Hematopoietic multipotent progenitor cell treated with erythropoietin and hydrocortisone succinate and interleukin-3 and kit ligand, for 6 days (in vitro differentiated cells): Measurements from ENCODE around the gene CRTC1.

Experiments
- DNase-seq: peaks from one replicate; pipeline ENCODE4 v3.0.0-alpha.2; 2015

Gene CRTC1

DNA sequence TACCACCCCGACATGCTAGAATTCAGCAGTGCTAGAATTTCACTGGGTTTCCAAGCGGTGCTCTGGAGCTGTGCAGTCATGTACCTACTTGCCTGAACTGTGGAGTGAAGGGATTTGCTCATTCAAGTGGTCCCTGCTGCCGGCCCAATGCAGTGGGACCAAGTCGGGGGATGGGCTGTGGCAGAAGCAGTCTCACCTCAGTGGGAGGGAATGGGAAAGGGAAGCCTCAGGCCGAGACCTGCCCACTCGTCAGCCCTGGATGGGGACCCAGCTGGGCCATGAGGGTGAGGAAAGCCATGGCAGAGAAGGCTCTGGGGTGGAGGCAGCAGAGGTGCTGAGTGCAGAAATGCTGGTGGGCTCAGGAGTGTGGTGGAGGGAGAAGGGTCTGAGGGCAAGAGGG lies 31.7 kb upstream of the CRTC1 start:
- DNase-seq, result no peak

DNA sequence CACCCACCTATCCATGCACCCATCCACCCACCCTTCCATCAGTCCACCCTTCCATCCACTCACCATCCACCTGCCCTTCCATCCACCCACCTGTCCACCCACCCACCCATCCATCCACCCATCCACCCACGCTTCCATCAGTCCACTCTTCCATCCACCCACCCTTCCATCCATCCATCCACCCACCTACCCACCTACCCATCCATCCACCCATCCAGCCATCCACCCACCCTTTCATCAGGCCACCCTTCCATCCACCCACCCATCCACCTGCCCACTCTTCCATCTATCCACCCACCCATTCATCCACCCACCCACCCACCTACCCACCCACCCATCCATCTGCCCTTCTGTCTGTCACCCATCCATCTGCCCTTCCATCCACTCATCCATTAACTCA lies 29.6 kb upstream of the CRTC1 start:
- no peak for DNase-seq

DNA sequence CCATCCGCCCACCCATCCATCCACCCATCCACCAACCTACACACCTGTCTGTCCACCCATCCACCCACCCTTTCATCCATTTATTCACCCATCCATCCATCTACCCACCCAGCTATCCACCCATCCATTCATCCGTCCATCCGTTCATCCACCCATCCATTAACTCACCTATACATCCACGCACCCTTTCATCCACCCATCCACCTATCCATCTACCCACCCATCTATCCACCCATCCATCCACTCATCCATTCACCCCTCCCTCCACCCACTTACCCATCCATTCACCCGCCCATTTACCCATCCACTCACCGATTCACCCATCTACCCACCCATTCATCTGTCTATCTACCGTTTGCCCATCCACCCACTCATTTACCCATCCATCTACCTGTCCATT lies 29.0 kb upstream of the CRTC1 start:
- DNase-seq, result no peak

DNA sequence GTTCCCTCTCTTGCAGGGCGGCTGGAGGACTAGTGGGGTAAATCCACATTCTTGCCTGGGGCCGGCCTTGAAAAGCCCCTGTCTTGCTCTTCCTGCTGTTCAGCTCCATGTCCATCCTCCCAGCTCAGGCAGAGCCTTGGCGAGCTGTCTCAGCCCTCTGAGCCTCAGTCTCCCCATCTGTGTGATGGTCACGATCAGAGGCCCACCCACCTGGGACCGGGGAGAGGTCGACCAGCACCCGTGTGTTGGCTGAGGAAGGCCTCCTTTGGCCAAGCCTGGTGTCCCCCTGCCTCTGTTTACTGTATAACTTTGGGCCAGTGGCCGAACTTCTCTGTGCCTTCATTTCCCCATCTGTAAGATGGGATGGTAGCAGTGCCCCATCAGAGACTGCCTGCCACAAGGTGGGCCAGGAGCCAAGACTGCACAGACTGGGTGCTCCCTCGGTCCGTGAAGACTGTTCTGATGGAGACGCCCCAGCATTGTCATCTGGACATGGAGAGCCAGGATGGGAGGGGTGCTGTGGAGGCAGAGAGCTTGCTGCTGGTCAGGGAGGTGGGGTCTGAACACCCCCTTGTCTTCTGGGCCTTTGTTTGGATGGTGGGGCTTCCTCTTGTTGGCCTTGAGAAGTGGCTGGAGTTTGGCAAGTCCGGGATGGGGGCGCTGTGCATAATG lies 28.2 kb upstream of the CRTC1 start:
- no peak for DNase-seq

DNA sequence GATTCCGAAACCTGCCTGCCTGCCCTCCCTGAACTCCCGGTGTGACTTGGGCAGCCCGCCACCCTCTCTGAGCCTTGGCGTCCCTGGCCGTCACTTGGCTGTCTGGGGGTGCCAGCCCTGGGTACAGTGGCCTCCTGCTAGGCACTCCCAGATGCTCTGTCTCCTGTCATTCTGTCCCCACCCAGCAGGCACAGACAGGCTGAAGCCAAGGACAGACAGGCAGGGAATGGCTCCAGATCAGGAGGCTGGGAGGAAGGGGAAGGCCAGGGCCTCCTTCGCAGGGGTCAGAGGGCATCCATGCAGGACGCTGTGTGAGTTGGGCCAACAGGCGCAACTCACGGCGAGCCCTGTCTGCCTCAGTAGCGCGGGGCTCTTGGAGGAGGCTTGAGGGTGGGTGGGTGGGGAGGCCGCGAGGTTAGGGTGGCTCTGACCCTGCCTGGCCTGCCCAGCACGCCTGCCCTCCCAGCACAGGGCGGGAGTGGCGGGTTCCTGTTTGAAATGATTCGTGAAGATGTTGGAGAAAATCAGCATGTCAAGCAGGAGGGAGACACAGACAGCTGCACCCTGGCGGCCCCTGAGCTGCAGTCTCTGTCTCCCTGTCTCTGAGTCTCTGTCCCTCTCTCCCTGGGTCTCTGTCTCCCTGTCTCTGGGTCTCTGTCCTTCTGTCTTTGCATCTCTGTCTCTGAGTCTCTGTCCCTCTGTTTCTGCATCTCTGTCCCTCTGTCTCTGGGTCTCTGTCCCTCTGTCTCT lies 27.0 kb upstream of the CRTC1 start:
- DNase-seq, result no peak

DNA sequence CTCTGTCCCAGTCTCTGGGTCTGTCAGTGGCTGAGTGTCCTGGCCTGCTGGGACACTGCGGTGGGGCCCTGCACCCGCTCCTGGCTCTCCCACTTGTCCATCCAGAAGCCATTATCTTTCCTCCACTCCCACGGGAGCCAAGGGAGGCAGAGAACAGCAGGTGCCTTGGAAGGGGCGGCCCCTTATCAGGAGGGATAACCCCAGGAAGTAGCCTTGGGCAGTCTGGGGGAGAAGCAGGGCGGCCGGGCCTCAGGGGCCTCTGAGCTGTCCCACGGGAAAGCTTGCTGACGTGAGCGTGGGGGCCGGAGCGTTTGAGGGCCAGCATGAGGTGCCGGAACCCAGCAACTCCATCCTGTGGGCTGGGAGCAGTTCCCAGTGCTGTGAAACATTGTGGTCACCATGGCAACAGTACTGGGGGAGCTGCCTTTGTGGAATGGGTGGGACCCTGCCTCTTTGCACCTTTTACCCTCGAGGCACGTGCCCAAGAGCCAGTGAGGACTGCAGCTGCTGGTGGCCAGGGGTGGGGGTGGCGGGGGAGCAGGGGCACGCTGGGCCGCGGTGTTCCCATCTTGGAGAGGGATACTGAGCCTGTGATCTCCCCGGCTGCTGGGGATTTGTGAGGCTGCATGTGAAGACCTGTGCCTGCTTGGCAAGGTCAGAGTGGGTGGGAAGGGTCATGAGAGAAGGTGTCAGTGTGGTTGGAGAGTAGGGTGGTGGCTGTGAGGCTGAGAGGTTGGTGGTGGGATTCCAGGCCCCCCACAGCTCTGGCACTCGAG lies 25.7 kb upstream of the CRTC1 start:
- no peak for DNase-seq

DNA sequence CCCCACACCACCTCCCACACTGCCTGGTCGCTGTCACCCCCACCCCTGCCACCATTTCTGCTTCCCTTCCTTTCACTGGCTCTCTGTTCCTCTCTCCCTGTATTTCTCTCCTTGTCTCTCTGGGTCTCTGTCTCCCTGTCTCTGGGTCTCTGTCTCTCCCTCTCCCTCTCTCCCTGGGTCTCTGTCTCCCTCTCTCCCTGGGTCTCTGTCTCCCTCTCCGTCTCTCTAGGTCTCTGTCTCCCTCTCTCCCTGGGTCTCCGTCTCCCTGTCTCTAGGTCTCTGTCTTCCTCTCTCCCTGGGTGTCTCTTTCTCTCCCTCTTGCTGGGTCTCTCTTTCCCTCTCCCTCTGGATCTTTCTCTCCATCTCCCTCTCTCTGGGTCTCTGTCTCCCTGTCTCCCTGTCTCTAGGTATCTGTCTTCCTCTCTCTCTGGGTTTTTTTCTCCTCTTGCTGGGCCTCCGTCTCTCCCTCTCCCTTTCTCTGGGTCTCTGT lies 25.1 kb upstream of the CRTC1 start:
- DNase-seq, result no peak

DNA sequence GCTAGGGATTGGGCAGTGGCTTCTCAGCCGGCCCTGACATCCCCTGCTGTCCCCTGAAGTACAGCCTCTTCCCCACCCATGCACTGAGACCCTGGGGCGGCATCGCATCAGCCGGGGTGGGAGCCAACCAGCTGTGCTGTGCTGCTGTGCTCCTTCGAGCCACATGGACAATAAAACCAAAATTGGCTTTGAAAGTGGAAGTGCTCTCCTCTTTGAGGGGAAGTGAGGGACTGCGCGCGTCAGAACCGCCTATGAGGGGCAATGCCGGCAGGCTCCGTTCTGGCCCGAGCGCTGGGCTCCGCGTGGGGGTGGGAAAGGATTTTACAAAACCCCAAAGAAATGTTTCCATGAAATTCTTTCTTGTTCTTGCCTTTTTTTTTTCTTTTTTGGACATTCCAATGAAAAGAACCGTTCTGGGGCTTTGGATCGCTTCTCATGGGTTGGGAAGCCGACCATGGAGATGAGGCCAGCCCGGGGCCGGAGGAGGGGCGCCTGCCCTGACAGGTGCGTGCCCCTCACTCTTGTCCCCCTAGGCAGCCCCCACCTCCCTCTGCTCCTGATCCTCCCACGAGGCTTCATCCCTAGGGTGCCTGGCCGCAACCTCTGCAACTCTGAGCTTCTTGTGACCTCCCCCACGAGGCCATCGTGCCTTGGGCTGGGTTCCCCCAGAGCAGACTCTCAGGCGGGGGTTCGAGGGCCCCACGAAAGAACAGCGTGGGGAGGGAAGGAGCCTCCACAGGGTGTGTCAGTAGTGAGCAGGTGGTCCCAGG lies 24.0 kb upstream of the CRTC1 start:
- peak; percentile 40 for DNase-seq

DNA sequence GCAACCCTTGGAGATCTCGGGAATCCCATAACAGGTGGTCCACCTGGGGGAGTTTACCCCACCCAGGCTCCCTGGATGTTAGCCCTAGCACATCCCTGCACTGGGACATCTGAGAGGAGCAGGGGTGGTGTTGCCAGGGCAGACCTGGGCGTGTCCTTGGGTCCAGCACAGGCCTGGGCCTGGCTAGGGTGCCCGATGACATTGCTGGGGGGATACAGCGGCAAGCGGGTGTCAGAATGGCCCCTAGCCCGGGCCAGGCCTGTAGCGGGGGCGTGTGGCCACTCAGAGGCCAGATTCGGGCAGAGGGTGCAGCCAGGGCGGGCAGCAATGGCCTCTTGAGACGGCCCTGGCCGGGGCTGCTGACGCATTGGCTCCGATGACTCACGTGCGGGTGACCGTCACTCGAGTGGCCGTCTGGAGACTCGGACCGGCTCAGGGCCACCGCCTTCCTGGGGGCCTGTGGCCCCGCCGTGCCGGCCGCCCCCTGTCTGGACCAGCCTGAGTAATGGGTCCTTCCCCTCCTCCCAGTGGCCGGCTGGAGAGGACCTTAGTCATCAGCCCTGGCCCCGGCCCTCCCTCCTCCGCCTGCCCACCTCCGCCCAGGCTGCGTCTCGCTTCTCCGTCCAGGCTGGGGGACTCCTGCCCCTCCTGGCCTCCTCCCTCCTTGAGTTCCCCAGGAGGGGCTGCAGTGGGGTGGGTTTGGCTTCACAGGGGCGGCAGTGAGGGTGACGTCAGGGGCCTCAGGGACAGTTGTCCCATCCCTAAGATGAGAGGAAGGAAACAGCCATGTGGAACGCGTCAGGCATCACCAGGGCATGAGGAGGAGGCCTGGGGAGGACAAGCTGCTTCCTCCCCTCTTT lies 23.2 kb upstream of the CRTC1 start:
- no peak for DNase-seq

DNA sequence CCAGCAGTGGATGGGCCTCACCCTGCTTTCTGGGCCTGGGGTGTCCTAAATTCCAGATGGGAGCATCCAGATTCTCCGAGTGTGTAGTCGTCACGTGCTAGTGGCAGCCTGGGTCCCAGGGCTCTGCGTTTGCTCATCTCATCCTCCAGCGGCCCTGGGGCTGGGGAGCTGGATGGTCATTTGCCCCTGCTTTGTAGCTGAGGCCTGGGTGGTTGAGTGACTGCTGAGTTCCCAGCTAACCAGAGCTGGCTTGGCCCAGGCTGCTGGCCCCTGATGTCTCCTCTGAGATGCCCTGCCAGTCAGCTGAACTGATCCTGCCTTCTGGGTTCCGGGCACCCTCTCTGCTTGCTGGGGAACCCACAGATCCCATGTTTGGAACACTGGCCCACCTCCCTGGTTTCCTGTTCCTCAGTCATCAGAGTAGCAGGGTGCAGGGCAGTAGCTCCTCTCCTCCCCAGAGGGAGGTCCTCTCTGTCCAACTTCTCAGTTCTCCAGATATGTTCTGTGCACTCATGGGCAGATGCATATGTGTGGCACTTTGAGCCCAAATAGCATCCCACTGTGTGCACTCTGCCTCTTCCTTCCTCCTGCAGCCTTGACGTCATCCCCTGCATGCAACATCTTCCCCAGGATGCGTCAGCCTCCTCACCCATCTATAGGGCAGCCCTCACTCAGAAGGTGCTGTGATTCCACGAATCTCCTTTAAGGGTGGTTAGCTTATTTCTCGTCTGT lies 22.4 kb upstream of the CRTC1 start:
- no peak for DNase-seq

DNA sequence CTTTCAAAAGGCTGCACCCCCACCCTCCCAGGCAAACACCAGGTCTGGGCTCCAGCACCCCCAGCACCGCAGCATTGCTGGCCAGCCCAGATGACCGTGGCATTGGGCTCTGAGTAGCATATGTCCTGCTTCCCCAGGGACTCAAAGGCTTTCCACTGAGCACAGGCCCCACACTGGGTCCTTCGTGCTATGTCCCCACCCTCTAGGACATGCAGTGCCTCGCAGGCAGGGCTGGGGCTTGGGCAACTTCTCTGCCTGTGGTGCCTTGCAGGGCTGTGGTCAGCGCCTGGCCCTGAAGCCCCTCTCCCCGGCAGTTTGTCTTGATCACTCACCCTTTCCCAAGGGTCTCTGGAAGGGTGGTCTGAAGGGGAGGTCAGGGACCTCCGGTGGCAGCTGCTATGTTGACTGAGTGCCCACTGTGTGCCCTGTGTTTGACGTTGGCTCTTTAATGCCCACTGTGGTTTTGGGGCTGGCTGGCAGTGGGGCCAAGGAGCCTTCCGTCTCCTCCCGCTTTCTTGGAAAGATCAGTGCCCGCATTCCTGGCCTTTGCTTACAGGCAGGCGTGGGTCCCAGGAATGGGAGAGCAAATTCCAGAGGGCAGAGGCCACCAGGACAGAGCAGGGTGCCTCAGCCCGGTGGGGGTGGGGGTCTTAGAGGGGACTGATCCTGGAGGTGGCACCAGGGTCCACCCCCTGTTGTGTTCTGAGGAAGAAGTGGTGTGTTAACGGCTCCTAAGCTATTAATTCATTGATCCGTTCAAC lies 20.3 kb upstream of the CRTC1 start:
- DNase-seq, result no peak

DNA sequence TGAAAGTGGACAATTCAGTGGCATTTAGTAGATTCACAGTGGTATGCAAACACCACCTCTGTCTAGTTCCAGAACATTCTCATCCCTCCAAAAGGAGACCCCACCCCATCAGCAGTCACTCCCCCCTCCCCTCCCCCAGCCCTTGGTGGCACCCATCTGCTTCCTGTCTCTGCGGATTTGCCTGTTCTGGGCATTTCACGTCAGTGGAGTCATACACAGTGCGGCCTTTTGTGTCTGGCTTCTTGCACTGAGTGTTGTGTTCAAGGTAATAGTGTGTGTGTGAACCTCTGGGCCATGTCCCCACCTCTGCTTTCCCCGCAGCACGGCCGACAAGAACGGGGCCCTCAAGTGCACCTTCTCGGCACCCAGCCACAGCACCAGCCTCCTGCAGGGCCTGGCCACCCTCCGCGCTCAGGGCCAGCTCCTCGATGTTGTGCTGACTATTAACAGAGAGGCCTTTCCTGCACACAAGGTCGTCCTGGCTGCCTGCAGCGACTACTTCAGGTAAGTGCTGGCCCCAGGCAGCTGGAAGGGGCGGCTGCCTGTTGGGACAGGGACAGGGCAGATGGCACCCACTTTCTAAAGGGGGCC lies 19.4 kb upstream of the CRTC1 start:
- DNase-seq, result no peak

DNA sequence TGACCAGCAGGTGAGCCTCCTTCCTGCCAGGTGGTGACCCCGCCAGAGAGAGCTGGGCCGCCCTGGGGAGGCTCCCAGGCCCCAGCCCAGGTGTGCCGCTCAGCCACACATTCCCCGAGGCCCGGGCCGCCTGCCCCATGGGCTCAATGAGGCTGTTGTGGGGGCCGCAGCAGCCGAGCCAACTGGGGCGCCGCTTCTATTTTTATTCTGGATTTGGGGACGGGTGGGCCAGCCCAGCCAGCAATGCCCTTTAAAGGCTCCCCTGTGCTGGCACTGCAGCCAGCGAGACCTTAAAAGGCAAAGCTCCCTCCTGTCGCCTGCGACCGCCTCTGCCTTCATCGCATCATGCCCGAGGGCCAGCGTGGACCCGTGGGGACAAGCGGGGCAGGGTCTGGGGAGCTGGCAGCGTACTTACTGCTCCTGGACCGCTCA lies 17.7 kb upstream of the CRTC1 start:
- no peak for DNase-seq

DNA sequence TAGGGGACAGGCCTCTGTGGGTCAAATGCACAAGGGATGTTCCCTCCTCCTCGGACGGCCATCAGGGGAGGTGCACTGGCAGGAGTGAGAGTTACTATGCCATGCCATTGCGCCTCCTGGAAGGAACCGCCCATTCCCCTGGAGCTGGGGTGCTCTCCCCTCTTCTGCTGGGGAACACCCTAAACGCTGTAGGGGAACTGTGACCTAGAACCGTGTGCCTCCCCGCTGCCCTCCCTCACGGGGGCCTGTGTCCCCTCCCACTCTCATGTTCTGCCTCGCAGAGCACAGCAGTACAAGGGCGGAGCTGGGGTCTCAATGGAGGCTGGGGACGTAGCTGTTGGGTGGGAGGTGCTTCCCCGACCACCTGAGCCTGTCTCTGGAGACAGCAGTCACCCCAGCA lies 17.2 kb upstream of the CRTC1 start:
- DNase-seq, result no peak

DNA sequence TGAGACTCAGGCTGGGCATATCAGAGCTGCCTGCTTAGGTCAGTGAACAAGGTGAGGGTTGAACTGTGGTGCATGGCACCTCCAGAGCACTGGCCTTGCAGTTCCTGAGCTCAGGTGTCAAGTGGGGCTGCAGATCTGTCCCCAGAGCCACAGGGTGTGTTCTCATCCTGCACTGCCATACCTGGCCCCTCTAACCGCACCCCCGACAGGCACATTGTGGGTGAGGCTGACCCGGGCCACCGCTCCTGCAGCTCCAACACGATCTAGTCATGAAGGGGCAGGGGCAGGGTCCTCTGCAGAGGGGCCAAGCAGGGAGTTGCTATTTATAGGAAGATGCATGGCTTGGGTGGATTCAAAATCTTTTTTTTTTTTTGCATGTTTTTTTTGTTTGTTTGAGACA lies 16.7 kb upstream of the CRTC1 start:
- DNase-seq, result no peak

DNA sequence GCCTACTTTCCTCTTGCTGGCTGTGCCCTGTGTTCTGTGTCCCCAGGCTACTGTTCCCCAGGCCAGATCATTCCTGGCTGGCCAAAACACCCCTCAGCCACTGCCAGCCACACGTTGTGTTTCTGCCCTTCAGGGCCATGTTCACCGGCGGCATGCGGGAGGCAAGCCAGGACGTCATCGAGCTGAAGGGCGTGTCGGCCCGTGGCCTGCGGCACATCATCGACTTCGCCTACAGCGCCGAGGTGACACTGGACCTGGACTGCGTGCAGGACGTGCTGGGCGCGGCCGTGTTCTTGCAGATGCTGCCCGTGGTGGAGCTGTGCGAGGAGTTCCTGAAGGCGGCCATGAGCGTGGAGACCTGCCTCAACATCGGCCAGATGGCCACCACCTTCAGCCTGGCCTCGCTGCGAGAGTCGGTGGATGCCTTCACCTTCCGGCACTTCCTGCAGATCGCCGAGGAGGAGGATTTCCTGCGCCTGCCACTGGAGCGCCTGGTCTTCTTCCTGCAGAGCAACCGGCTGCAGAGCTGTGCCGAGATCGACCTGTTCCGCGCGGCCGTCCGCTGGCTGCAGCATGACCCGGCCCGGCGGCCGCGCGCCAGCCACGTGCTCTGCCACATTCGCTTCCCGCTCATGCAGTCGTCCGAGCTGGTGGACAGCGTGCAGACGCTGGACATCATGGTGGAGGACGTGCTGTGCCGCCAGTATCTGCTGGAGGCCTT lies 15.8 kb upstream of the CRTC1 start:
- DNase-seq, result no peak

DNA sequence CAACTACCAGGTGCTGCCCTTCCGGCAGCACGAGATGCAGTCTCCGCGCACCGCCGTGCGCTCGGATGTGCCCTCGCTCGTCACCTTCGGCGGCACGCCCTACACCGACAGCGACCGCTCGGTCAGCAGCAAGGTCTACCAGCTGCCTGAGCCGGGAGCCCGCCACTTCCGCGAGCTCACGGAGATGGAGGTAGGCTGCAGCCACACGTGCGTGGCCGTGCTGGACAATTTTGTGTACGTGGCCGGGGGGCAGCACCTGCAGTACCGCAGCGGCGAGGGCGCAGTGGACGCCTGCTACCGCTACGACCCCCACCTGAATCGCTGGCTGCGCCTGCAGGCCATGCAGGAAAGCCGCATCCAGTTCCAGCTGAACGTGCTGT lies 15.2 kb upstream of the CRTC1 start:
- DNase-seq, result no peak

DNA sequence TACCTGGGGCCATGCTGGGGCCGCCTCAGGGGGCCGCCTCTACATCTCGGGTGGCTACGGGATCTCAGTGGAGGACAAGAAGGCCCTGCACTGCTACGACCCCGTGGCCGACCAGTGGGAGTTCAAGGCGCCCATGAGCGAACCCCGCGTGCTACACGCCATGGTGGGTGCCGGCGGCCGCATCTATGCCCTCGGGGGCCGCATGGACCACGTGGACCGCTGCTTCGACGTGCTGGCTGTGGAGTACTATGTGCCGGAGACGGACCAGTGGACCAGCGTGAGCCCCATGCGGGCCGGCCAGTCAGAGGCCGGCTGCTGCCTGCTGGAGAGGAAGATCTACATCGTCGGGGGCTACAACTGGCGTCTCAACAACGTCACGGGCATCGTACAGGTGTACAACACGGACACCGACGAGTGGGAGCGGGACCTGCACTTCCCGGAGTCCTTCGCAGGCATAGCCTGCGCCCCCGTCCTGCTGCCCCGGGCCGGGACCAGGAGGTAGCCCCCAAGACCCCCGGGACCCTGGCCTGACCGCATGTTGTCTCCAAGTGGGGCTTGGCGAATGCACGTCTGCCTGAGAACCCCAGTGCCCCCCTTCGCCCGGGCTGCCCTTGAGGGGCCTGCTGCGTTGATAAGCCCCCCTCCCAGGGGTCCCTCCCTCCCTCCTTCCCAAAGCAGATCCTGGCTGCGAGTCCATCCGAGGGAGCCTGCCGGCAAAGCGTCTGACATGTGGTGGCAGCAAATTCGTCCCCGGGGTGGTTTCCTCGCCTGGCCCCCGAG lies 14.5 kb upstream of the CRTC1 start:
- DNase-seq, result no peak

DNA sequence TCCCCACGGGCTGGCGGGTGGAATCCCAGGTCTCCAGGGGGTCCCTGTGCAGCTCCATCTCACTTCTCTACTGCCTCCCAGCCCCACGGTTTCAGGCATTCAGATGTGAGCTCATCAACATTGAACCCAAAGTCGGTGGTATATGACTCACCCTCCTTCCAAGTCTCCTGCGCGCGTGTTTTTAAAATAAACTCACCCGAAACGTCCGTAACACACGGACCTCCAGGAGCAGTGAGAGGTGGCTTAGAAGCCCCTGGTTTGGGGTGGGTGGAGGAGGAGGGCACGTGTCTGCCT lies 14.0 kb upstream of the CRTC1 start:
- no peak for DNase-seq
